Activated naive CD8-positive, alpha-beta T cell treated with anti-CD3 and anti-CD28 coated beads, Interleukin-2, amount 10 ng/mL, durations not matched to agents 7 days and 5 days (primary cell): ENCODE data around the gene CDH4. TPM values are rescaled to one million over a fixed set of nuclear protein-coding genes. Genes with fewer than 3 reads are reported as not detected.

Experiments
- ATAC-seq: fragments of 150-1000 bp; cut with Tn5 transposase; one replicate; pipeline ENCODE4 v1.10.0; 2021; ENCODE audit warnings: low read depth, moderate library complexity
- POLR2A ChIA-PET: fragments of 350-600 bp; sonication (Branson Sonifier 250); formaldehyde crosslinking; loops from one replicate; lab custom pipeline; 2021; ENCODE audit warnings: antibody characterized with exemption; lab: Charles Lee
- DNase-seq: peaks from one replicate; pipeline ENCODE4 v3.0.0; 2021
- H3K27ac Mint-ChIP-seq: one replicate; pipeline ENCODE4 v1.8.0; 2022; ENCODE audit warnings: mild to moderate bottlenecking, mixed read lengths
- H3K27me3 Mint-ChIP-seq: one replicate; pipeline ENCODE4 v1.8.0; 2022; ENCODE audit warnings: mild to moderate bottlenecking, moderate library complexity, mixed read lengths
- H3K36me3 Mint-ChIP-seq: one replicate; pipeline ENCODE4 v1.8.0; 2021; ENCODE audit warnings: mild to moderate bottlenecking, mixed read lengths
- H3K4me1 Mint-ChIP-seq: one replicate; pipeline ENCODE4 v1.8.0; 2021; ENCODE audit warnings: mixed read lengths
- H3K4me3 Mint-ChIP-seq: one replicate; pipeline ENCODE4 v1.8.0; 2022; ENCODE audit warnings: mild to moderate bottlenecking, moderate library complexity, mixed read lengths
- H3K9me3 Mint-ChIP-seq: one replicate; pipeline ENCODE4 v1.8.0; 2021; ENCODE audit warnings: mixed read lengths
- total RNA-seq, 2 experiments: library from RNA; stranded (reverse); gene quantifications; one replicate each; pipeline ENCODE4 v1.2.3, GENCODE V29; 2021

Gene CDH4
- total RNA-seq, 2 experiments from 2014 or later, result 0.14 to 0.20 TPM

DNA sequence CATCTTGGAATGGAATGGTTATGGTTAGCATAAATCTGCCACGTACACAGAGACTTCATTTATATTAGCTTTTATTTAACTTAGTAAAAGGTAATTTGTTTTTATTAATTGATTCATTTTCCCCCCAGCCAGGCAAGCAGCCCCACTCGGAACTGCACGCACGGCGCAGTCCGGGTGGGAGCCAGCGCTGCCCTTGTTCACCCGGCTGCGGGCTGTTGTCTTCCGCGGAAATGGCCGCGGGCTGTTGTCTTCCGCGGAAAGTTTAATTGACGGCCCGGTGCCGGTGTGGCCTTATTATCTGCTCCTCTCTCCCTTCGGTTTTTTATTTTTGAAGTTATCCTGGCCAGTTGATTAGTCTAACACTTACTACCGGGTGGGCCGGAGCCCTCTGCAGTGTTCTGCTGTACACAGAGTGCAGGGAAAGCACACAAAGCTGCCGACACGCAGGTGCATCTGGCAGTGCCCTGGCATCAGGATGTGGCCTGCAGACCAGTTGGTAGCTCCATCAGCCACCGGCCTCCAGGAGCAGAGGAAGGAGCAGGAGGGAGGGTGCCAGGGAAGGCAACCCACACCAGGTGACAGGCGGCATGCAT lies 270.5 kb downstream of the CDH4 start:
- POLR2A ChIA-PET, result no interaction called here
- H3K27ac Mint-ChIP-seq, result no peak overlapping the region
- no peaks in the 10 kb centered on the region for H3K36me3 Mint-ChIP-seq
- no peaks in the 10 kb centered on the region for H3K4me1 Mint-ChIP-seq
- no peaks in the 10 kb centered on the region for H3K27me3 Mint-ChIP-seq
- DNase-seq, result no peak
- H3K4me3 Mint-ChIP-seq, result no peak overlapping the region
- ATAC-seq, result no peak
- H3K9me3 Mint-ChIP-seq, result peaks cover 3% of the 10 kb centered on the region

DNA sequence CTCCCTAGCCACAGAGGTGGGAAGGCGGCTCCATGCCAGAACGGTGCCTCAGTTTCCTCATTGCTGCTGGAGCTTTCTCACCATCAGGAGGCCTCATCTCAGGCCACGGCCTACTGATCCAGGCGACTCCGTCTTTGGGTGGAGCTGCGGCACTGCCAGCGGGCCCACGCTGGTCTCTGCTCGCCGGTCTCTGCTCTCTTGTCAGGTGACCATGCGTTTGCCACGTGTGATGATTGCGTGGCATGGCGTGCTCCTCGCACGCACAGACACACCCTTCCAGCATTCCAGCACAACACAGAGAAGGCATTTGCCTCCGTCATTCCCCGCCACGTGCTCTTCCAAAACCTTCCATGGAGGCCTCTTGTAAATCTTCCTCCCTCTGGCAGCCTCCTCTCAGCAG lies 271.1 kb downstream of the CDH4 start:
- H3K4me1 Mint-ChIP-seq, result no peaks in the 10 kb centered on the region
- ATAC-seq (no peak), DNase-seq (no peak)
- H3K4me3 Mint-ChIP-seq, result no peak overlapping the region
- H3K36me3 Mint-ChIP-seq, result no peaks in the 10 kb centered on the region
- H3K27ac Mint-ChIP-seq, result no peak overlapping the region
- no peaks in the 10 kb centered on the region for H3K27me3 Mint-ChIP-seq
- H3K9me3 Mint-ChIP-seq, result peaks cover 3% of the 10 kb centered on the region
- POLR2A ChIA-PET, result no interaction called here

DNA sequence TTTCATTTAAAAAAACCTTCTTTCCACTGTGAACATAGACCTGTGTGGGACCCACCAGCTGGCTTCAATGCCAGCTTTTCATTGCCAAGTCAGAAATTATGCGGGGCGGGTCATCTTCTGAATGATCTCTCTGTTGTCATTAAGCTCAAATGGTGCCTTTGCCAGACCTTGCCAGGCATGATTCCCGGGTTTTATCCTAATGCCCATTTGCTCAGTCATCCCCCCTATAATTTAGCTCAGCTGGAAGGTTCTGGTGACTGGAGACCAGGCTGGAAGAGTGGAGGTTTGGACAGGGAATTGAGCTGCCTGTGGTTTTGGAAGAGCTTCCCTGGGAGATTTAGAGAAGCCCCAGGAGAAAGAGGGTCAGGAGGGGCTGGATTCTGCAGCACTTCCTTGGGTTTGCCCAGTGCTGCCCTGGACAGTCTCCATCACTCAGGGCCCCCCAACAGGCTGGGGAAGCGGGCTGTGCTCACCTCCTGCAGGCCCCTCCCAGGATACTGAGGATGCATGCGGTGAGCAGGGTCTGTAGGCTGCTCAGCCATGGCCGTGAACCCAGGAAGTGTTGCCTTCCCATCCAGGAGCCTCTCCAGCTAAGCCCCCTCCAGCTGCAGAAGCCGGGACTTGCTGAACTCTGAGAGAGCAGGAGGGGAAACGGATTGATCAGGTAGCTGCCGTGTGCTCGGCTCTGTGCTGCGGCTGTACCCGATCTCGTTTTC lies 273.0 kb downstream of the CDH4 start:
- no peak overlapping the region for H3K27ac Mint-ChIP-seq
- H3K4me3 Mint-ChIP-seq, result no peak overlapping the region
- ATAC-seq, result no peak
- POLR2A ChIA-PET, result no interaction called here
- no peaks in the 10 kb centered on the region for H3K4me1 Mint-ChIP-seq
- no peak for DNase-seq
- no peaks in the 10 kb centered on the region for H3K9me3 Mint-ChIP-seq
- no peaks in the 10 kb centered on the region for H3K36me3 Mint-ChIP-seq
- no peaks in the 10 kb centered on the region for H3K27me3 Mint-ChIP-seq

DNA sequence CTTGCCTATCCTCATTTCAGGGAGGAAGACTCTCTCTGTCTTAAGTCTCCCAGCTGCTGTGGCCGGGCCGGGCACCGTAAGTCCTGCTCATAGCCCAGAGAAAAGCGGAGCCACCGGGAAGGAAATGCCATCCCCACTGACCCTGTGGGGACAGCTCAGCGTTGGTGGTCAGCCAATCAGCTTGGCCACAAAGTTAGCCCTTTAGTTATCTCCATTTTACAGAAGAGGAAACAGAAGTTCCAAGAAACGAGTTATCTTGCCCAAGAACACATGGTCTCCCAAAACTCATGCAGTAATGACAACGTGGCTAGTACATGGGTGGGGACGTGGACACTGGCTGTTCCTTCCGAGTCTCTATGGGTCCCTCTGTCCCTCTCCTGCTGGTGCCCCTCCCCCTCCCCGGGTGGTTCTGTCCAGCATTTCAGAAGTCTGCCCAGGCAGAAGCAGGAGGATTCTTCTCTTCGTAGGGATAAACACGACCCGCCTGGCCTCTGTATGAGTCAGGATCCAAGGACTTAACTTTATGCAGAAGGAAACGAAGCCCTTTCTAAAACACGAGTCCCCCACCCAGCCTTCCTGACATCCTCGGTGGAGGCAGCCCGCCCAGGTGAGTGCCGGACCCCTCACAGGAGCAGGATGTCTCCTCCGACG lies 273.8 kb downstream of the CDH4 start:
- Mint-ChIP-seq H3K4me1 (no peaks in the 10 kb centered on the region), H3K9me3 (no peaks in the 10 kb centered on the region), H3K4me3 (no peak overlapping the region), H3K27ac (no peak overlapping the region), H3K36me3 (no peaks in the 10 kb centered on the region), H3K27me3 (no peaks in the 10 kb centered on the region)
- POLR2A ChIA-PET, result no interaction called here
- DNase-seq (no peak), ATAC-seq (no peak)

DNA sequence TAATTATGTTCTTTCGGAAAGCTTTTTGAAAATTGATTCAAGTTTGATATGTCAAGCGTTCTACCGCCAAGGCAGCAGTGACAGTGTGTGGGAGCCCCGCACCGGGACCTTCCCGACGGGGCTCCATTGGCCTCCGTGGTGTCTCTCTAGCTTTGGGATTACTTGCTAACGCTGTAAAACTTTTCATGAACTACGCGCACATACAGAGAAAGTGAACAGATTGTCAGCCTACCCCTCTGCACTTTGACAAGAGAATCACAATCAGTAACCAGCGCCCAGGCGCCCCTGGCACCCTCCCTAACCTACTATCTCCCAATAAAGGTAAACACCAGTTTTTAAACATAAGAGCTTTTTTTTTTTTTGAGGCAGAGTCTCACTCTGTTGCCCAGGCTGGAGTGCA lies 274.8 kb downstream of the CDH4 start:
- H3K27ac Mint-ChIP-seq, result no peak overlapping the region
- H3K36me3 Mint-ChIP-seq, result no peaks in the 10 kb centered on the region
- no peaks in the 10 kb centered on the region for H3K27me3 Mint-ChIP-seq
- ATAC-seq (no peak), DNase-seq (no peak)
- H3K9me3 Mint-ChIP-seq, result no peaks in the 10 kb centered on the region
- H3K4me1 Mint-ChIP-seq, result no peaks in the 10 kb centered on the region
- POLR2A ChIA-PET, result no interaction called here
- no peak overlapping the region for H3K4me3 Mint-ChIP-seq

DNA sequence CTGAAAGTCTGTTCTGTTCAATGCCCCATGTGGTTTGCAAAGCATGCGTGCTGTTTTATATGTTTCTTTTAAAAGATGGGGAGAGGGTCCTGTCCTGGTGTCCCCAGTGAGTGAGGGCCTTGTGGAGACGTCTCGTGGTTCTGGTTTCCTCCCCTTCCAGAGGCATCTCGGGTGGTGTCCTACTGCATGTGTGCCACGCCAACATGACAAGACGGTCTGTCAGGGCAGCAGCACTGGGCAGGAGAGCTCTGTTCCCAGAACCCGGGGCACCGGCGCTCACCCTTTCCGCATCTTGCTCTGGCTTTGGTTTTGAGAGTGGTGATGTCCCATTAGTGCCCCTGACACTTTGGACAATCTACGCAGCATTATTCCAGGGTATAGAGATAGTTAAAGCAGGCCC lies 275.6 kb downstream of the CDH4 start:
- no peaks in the 10 kb centered on the region for H3K9me3 Mint-ChIP-seq
- H3K36me3 Mint-ChIP-seq, result no peaks in the 10 kb centered on the region
- H3K27ac Mint-ChIP-seq, result no peak overlapping the region
- POLR2A ChIA-PET, result no interaction called here
- H3K4me3 Mint-ChIP-seq, result no peak overlapping the region
- DNase-seq, result no peak
- H3K4me1 Mint-ChIP-seq, result no peaks in the 10 kb centered on the region
- no peaks in the 10 kb centered on the region for H3K27me3 Mint-ChIP-seq
- no peak for ATAC-seq

DNA sequence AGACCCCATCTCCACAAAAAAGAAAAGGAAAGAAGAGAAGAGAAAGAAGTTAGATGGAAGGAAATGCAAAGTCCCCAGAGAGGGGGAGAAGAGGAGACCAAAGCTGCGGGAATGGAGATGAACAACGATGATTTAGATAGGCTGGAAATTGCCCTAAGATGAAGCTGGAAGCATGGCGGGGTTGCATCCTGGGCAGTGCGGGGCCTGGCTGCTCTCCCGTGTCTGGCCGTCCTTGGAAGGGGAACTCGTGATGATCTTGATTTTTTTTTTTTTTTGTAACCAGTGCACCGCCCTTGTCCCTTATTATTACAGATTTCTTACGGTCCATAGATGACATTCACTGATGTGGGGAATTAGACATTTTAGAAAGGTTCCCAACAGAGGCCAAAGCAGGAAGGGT lies 276.5 kb downstream of the CDH4 start:
- Mint-ChIP-seq H3K27ac (no peak overlapping the region), H3K4me1 (no peaks in the 10 kb centered on the region), H3K4me3 (no peak overlapping the region), H3K27me3 (no peaks in the 10 kb centered on the region), H3K9me3 (no peaks in the 10 kb centered on the region), H3K36me3 (no peaks in the 10 kb centered on the region)
- DNase-seq, result no peak
- POLR2A ChIA-PET, result no interaction called here
- no peak for ATAC-seq

DNA sequence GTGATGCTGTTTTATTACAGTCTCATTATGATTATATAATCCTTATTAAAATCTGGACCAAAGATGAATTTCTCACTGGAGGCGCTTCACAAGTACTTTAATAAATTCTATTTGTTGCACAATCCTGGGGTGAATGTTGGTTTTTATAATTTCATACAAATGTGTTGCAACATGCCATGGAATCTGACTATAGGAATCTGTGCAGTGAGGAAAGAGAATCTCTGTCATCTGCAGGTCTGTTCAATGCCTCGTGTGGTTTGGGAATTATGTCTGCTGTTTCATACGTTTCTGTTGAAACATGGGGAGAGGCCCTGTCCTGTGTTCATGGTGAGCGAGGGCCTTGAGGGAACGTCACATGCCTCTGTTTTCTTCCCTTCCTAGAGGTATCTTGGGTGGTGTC lies 277.3 kb downstream of the CDH4 start:
- H3K9me3 Mint-ChIP-seq, result no peaks in the 10 kb centered on the region
- H3K4me1 Mint-ChIP-seq, result no peaks in the 10 kb centered on the region
- no peaks in the 10 kb centered on the region for H3K36me3 Mint-ChIP-seq
- H3K27me3 Mint-ChIP-seq, result no peaks in the 10 kb centered on the region
- H3K4me3 Mint-ChIP-seq, result no peak overlapping the region
- no peak for DNase-seq
- POLR2A ChIA-PET, result no interaction called here
- ATAC-seq, result no peak
- H3K27ac Mint-ChIP-seq, result no peak overlapping the region

DNA sequence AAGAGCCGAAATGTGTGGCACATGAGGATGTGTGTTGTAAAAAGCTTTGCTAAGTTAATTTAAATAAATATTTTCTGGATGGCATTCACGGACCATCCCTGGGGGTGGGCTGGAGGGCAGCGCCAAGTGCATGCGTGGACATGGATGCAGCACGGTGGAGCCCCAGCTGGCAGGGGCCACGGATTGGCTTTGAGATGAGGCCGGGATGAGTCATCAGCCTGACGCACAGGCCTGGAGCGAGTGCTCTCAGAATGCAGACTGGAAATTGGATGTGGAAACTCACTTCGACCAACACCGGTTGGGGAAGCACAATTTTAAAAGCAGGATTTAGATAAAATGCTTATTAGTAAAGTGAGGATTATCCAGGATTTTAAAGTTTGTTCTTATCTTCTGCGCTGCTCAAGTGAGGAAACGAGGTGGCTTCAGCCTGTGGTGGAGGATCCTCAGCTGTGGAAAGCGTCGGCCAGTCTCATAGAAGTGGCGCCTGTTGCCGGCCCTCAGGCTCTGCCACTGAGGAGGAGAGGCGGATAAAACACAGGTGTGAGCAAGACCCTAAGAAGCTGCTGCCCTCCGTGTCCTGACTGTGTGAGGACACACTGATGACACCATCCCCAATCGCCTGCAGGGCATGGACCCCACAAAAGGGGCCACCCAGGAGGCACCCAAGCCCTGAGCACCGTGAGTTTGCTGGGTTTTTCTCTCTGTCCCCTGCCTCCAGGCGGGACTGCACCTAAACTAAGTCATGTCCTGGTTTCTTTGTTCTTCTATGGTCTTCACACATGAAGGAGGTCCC lies 279.7 kb downstream of the CDH4 start:
- Mint-ChIP-seq H3K27me3 (no peaks in the 10 kb centered on the region), H3K36me3 (no peaks in the 10 kb centered on the region), H3K27ac (no peak overlapping the region), H3K9me3 (no peaks in the 10 kb centered on the region), H3K4me1 (no peaks in the 10 kb centered on the region), H3K4me3 (no peak overlapping the region)
- POLR2A ChIA-PET, result no interaction called here
- ATAC-seq (no peak), DNase-seq (no peak)

DNA sequence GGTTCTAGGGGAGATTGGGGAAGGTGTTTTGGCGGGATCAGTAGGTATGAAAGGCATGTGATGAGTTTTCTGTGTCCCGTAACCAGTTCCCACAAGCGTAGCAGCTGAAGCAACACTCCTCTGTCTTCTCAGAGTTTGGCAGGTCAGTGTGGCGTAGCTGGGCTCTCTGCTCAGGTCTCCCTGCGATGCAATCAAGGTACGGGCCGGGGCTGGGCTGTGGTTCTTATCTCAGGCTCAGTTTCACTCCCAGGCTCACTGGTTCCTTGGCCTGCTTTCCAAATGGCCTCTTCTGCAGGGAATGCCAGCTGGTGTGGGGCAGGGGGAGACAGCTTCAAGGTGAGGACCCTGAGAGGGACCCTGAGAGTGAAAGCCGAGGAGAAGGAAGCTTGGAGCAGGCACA lies 280.7 kb downstream of the CDH4 start:
- no peak overlapping the region for H3K4me3 Mint-ChIP-seq
- POLR2A ChIA-PET, result no interaction called here
- no peak for DNase-seq
- ATAC-seq, result no peak
- H3K27ac Mint-ChIP-seq, result no peak overlapping the region
- H3K36me3 Mint-ChIP-seq, result no peaks in the 10 kb centered on the region
- no peaks in the 10 kb centered on the region for H3K9me3 Mint-ChIP-seq
- H3K4me1 Mint-ChIP-seq, result no peaks in the 10 kb centered on the region
- no peaks in the 10 kb centered on the region for H3K27me3 Mint-ChIP-seq

DNA sequence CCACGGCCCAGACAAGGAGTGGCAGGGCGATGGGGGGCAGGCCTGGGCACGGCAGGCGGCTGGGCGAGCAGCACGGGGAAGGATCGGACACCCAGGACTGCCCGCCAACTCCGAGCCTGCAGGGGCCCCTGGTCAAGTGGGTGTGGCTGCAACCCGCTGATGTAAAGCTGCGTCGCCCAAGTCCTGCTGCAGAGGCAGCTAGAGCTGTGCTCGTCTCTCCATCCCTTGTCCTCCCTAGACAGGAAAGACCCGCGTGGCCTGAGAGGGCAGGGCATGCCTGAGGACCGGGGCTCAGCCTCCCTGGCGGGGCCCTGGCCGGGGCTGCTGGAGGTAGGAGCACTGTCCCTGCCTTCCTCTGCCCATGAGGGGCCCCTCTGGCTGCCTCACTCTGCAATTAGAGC lies 281.2 kb downstream of the CDH4 start:
- POLR2A ChIA-PET, result no interaction called here
- ATAC-seq (no peak), DNase-seq (no peak)
- Mint-ChIP-seq H3K27me3 (no peaks in the 10 kb centered on the region), H3K4me1 (no peaks in the 10 kb centered on the region), H3K27ac (no peak overlapping the region), H3K4me3 (no peak overlapping the region), H3K36me3 (no peaks in the 10 kb centered on the region), H3K9me3 (no peaks in the 10 kb centered on the region)

DNA sequence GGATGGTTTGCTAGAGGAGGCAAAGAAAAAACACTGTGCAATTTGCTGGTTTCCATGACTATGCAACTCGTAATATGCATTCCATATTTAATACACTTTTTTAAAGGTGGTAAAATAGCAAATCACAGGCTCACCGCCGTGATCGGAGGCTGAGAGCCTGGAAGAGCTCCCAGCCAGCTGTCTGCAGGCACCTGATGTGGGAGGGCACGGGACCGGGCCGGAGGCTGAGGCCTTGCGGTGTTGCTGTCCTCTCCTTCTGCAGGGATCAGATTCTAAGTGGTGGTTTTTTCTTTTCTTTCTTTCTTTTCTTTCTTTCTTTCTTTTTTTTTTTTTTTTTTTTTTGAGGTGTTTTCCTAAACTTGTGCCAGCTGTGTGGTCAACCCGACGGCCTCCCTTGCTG lies 282.3 kb downstream of the CDH4 start:
- ATAC-seq (no peak), DNase-seq (no peak)
- no peak overlapping the region for H3K4me3 Mint-ChIP-seq
- H3K36me3 Mint-ChIP-seq, result no peaks in the 10 kb centered on the region
- no peaks in the 10 kb centered on the region for H3K9me3 Mint-ChIP-seq
- no peaks in the 10 kb centered on the region for H3K4me1 Mint-ChIP-seq
- POLR2A ChIA-PET, result no interaction called here
- no peaks in the 10 kb centered on the region for H3K27me3 Mint-ChIP-seq
- no peak overlapping the region for H3K27ac Mint-ChIP-seq

DNA sequence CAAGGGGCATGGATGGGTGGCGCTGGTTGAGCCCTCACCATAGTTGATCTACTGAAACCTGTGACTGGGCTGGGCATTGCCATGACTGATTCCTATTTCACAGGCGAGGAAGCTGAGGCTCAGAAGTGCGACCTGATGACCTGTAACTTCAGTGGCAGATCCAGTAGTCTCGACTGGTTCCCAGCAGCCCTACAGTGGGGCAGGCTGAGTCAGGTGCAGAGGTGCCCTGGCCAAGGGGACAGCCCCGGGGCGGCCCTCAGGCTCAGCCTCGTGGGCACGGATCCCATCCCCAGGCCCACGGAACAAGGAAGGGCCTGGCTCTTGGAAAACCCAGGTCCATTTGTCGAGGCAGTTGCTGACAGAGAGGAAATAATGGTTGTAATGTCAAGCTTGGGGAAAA lies 283.0 kb downstream of the CDH4 start:
- no peaks in the 10 kb centered on the region for H3K4me1 Mint-ChIP-seq
- POLR2A ChIA-PET, result no interaction called here
- DNase-seq (no peak), ATAC-seq (no peak)
- no peaks in the 10 kb centered on the region for H3K9me3 Mint-ChIP-seq
- H3K36me3 Mint-ChIP-seq, result no peaks in the 10 kb centered on the region
- no peak overlapping the region for H3K4me3 Mint-ChIP-seq
- H3K27me3 Mint-ChIP-seq, result no peaks in the 10 kb centered on the region
- H3K27ac Mint-ChIP-seq, result no peak overlapping the region

DNA sequence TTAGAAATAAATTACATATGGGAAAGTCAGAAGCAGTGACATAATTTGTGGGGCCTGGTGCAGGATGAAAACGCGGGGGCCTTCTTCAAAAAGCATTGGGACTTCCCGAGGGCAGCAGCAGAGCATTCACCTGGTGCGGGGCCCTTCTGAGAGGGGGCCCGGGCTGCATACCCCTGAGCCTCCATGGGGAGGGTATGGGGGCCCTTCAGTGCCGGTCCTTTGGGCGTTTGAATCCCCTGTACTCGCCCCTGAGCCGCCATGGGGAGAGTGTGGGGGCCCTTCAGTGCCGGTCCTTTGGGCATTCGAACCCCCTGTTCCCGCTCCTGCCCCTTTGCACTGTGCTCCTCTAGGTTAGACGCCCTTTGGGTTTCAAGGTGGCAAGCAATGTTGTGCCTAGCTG lies 283.5 kb downstream of the CDH4 start:
- Mint-ChIP-seq H3K4me1 (no peaks in the 10 kb centered on the region), H3K27ac (no peak overlapping the region), H3K27me3 (no peaks in the 10 kb centered on the region), H3K36me3 (no peaks in the 10 kb centered on the region), H3K4me3 (no peak overlapping the region), H3K9me3 (no peaks in the 10 kb centered on the region)
- POLR2A ChIA-PET, result no interaction called here
- DNase-seq, result no peak
- no peak for ATAC-seq
